Right ventricle myocardium inferior (tissue), 1 donor: Measurements from ENCODE around the gene CDIP1. TPM values are rescaled to one million over a fixed set of nuclear protein-coding genes. Genes with fewer than 3 reads are reported as not detected.
A peak's percentile ranks its signal among the peaks of the same experiment; 100 is the strongest.

Experiments
- ATAC-seq: fragments of 200-7000 bp; cut with Tn5 transposase; one replicate; pipeline ENCODE4 v1.9.1; 2020; ENCODE audit warnings: mild to moderate bottlenecking, moderate library complexity
- DNase-seq: peaks from one replicate; pipeline ENCODE4 v3.0.0; 2021; ENCODE audit errors: missing footprints
- intact Hi-C: fragments of 100-400 bp; cut with DNase I; formaldehyde crosslinking; loops from one replicate; pipeline ENCODE4 v1.11.0; 2022
- total RNA-seq: library from RNA; stranded (reverse); fragmentation: NEBNext Ultra II Directional; extraction: Animal tissue kit (Norgen Biotek cat#: 25700); gene quantifications from one replicate; pipeline ENCODE4 v1.2.1, GENCODE V29; 2021
- donor health status: DM: no; HTN: yes; CAD: no; lungs with severe emphysema.

The CDIP1 gene
- total RNA-seq, 1 donor from 2014 or later = 46.3 TPM

GRCh38 chr16:4550591-4550990 lies 12.0 kb upstream of the CDIP1 start:
- intact Hi-C loops = no loop called here
- ATAC-seq (no peak), DNase-seq (no peak)

- no peak for ATAC-seq
- intact Hi-C loops = loop anchor here (2.0 kb wide), 1 partner anchor 41 kb away; no protein-coding TSS in a partner anchor
- no peak for DNase-seq
These were observed 9.6 kb upstream of the CDIP1 start for GRCh38 chr16:4548124-4548523.

- no peak for ATAC-seq
- intact Hi-C loops = no loop called here
- no peak for DNase-seq
These were observed 5.9 kb upstream of the CDIP1 start for GRCh38 chr16:4544473-4544872.

GRCh38 chr16:4539716-4540284 lies 1.2 kb upstream of the CDIP1 start:
- DNase-seq (no peak), ATAC-seq (no peak)
- intact Hi-C loops = no loop called here

- no peak for DNase-seq
These were observed 913 bp downstream of the CDIP1 start for GRCh38 chr16:4537376-4538343.

GRCh38 chr16:4536391-4537106 lies 2.0 kb downstream of the CDIP1 start:
- intact Hi-C loops = no loop called here
- DNase-seq = no peak
- ATAC-seq = no peak

More at GRCh38 chr16:4537376-4538343, 913 bp downstream of the CDIP1 start:
- peak; percentile 44 for ATAC-seq
- intact Hi-C loops = no loop called here

- intact Hi-C loops = no loop called here
These were observed 2.9 kb downstream of the CDIP1 start for GRCh38 chr16:4535627-4536108.

GRCh38 chr16:4534151-4534790 lies 4.3 kb downstream of the CDIP1 start:
- intact Hi-C loops = no loop called here
- DNase-seq (no peak), ATAC-seq (no peak)

More at GRCh38 chr16:4535627-4536108, 2.9 kb downstream of the CDIP1 start:
- DNase-seq (no peak), ATAC-seq (no peak)

GRCh38 chr16:4533490-4533889 lies 5.1 kb downstream of the CDIP1 start:
- DNase-seq (no peak), ATAC-seq (no peak)
- intact Hi-C loops = no loop called here

- DNase-seq (no peak), ATAC-seq (no peak)
- intact Hi-C loops = no loop called here
These were observed 6.3 kb downstream of the CDIP1 start for GRCh38 chr16:4532238-4532637.

- intact Hi-C loops = no loop called here
- DNase-seq (no peak), ATAC-seq (no peak)
These were observed 6.8 kb downstream of the CDIP1 start for GRCh38 chr16:4531811-4532210.

GRCh38 chr16:4529085-4530060 lies 9.2 kb downstream of the CDIP1 start:
- DNase-seq = no peak
- no peak for ATAC-seq
- intact Hi-C loops = no loop called here

GRCh38 chr16:4525634-4526277 lies 12.8 kb downstream of the CDIP1 start:
- intact Hi-C loops = no loop called here
- DNase-seq = no peak
- ATAC-seq = no peak

GRCh38 chr16:4525069-4525468 lies 13.5 kb downstream of the CDIP1 start:
- DNase-seq (no peak), ATAC-seq (peak; percentile 43)
- intact Hi-C loops = no loop called here

- intact Hi-C loops = no loop called here
- DNase-seq (no peak), ATAC-seq (no peak)
These were observed 14.0 kb downstream of the CDIP1 start for GRCh38 chr16:4524571-4524970.

GRCh38 chr16:4523686-4524085 lies 14.9 kb downstream of the CDIP1 start:
- intact Hi-C loops = no loop called here

GRCh38 chr16:4522051-4522581 lies 16.5 kb downstream of the CDIP1 start:
- DNase-seq (no peak), ATAC-seq (peak; percentile 47)
- intact Hi-C loops = no loop called here

More at GRCh38 chr16:4523686-4524085, 14.9 kb downstream of the CDIP1 start:
- no peak for ATAC-seq
- DNase-seq = no peak
